NT2/D1 (cell line): ENCODE data around the gene GATA3.

Experiments
- SUZ12 ChIP-seq: IDR thresholded peaks from 2 replicates; pipeline ENCODE4 v1.6.1; 2011; ENCODE audit not compliant: insufficient read length, insufficient read depth; ENCODE audit errors: extremely low read depth
- YY1 ChIP-seq: IDR thresholded peaks from 2 replicates; pipeline ENCODE4 v1.6.1; 2011; ENCODE audit not compliant: insufficient read length, insufficient read depth
- ZNF274 ChIP-seq: IDR thresholded peaks from 2 replicates; pipeline ENCODE4 v1.6.1; 2011; ENCODE audit warnings: mild to moderate bottlenecking, low read depth, low read length

DNA sequence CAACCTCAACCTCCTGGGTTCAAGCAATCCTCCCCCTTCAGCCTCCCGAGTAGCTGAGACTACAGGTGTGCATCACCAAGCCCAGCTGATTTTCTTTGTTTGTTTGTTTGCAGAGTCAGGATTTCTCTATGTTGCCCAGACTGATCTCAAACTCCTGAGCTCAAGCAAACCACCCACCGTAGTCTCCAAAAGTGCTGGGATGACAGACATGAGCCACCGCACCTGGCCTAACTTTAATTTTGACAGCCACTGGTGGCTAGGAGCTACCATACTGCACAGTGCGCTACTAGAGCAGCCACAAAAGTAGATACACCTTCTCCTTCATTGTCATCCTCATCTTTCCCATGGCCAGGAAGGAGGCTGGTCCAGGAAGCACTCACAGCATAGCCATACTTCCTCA lies 31.2 kb upstream of the GATA3 start:
- TF ChIP-seq ZNF274 (no peak), SUZ12 (no peak), YY1 (no peak)
